T-helper 9 cell (primary cell): Measurements from ENCODE around the gene ZNF653.
"Not testable (repeated sequence)": the region's sequence is repeated elsewhere in the genome, so short reads cannot be mapped to it uniquely, and the experiment has no call there.

Source experiments
- DNase-seq: peaks from one replicate; pipeline ENCODE4 v3.0.0-alpha.2; 2020

Gene ZNF653

GRCh38 chr19:11480715-11481533, 24.7 kb downstream of the ZNF653 start, which contains the start of gene ELAVL3:
ELAVL3 (minus strand) TSS chr19:11481046; CDS start chr19:11480608, 438 bp downstream.
- DNase-seq, result no peak

- DNase-seq, result no peak
These were observed 25.5 kb downstream of the ZNF653 start for GRCh38 chr19:11479898-11480714.

GRCh38 chr19:11479090-11479897, 26.3 kb downstream of the ZNF653 start:
- no peak for DNase-seq

GRCh38 chr19:11478167-11479089, 27.2 kb downstream of the ZNF653 start:
- DNase-seq, result no peak

GRCh38 chr19:11475861-11476260, 29.8 kb downstream of the ZNF653 start:
- no peak for DNase-seq

- not testable (repeated sequence) for DNase-seq
These were observed 30.3 kb downstream of the ZNF653 start for GRCh38 chr19:11475343-11475742.

GRCh38 chr19:11473725-11474124, 31.9 kb downstream of the ZNF653 start:
- DNase-seq, result no peak

- DNase-seq, result not testable (repeated sequence)
These were observed 37.3 kb downstream of the ZNF653 start for GRCh38 chr19:11468266-11468845.

GRCh38 chr19:11465600-11465999, 40.0 kb downstream of the ZNF653 start:
- DNase-seq, result no peak

- DNase-seq, result no peak
These were observed 41.0 kb downstream of the ZNF653 start for GRCh38 chr19:11464333-11465265.

GRCh38 chr19:11463391-11463790, 42.2 kb downstream of the ZNF653 start:
- DNase-seq, result no peak

GRCh38 chr19:11461453-11461852, 44.2 kb downstream of the ZNF653 start:
- no peak for DNase-seq

GRCh38 chr19:11460207-11460606, 45.4 kb downstream of the ZNF653 start:
- no peak for DNase-seq

GRCh38 chr19:11458912-11459311, 46.7 kb downstream of the ZNF653 start:
- not testable (repeated sequence) for DNase-seq

GRCh38 chr19:11458236-11458900, 47.3 kb downstream of the ZNF653 start:
- DNase-seq, result no peak

- no peak for DNase-seq
These were observed 47.8 kb downstream of the ZNF653 start for GRCh38 chr19:11457831-11458230.

- no peak for DNase-seq
These were observed 48.5 kb downstream of the ZNF653 start for GRCh38 chr19:11457115-11457514.

- no peak for DNase-seq
These were observed 49.0 kb downstream of the ZNF653 start for GRCh38 chr19:11456659-11457058.

GRCh38 chr19:11455233-11455554, 50.4 kb downstream of the ZNF653 start:
- not testable (repeated sequence) for DNase-seq
